ENCODE measurements around the gene ZMYND8. TPM values are rescaled to one million over a fixed set of nuclear protein-coding genes. Genes with fewer than 3 reads are reported as not detected.

Gene ZMYND8
- total and polyA plus RNA-seq, 2 of the 8 experiments (the other 6 are each of a cell fraction or from before 2014, with no cell fraction given), result 50.5 to 163 TPM

GRCh38 chr20:47379433-47380150 lies 23.1 kb upstream of the ZMYND8 start (continued):
- TF ChIP-seq CHD7 (IDR thresholded peaks at IDR 0.05; ENCODE audit: insufficient replicate concordance, low read length), result no peak
- no peak for TF ChIP-seq GABPA (IDR thresholded peaks at IDR 0.05; ENCODE audit: borderline replicate concordance, insufficient read depth, low read length)
- TF ChIP-seq KDM4A (IDR thresholded peaks at IDR 0.05; ENCODE audit: low read depth, low read length, severe bottlenecking), result no peak
- no peak for TF ChIP-seq ASH2L (IDR thresholded peaks at IDR 0.05; ENCODE audit: low read length)
- TF ChIP-seq POLR2A (IDR thresholded peaks at IDR 0.05; ENCODE audit: control extremely low read depth in 1 of 2, low read depth in 2 of 2, low read length in 2 of 2), result no peak
- no peak for TF ChIP-seq TBP (IDR thresholded peaks at IDR 0.05; ENCODE audit: low read depth, low read length)
- TF ChIP-seq JUN (IDR thresholded peaks at IDR 0.05; ENCODE audit: low read depth, low read length), result no peak
- TF ChIP-seq TCF12 (IDR thresholded peaks at IDR 0.05; ENCODE audit: low read depth, low read length), result no peak
- TF ChIP-seq CREB1 (IDR thresholded peaks at IDR 0.05), result no peak
- no peak for TF ChIP-seq SIX5 (IDR thresholded peaks at IDR 0.05; ENCODE audit: low read depth, low read length)
- no peak for TF ChIP-seq EP300 (IDR thresholded peaks at IDR 0.05; ENCODE audit: borderline replicate concordance in 1 of 2, low read depth in 2 of 2, low read length in 2 of 2)

Data from H1 (cell line).